GM21529 (cell line): Measurements from ENCODE around the gene YEATS2.

ENCODE experiments used
- ATAC-seq: cut with Tn5 transposase; IDR thresholded peaks from one replicate; pipeline ENCODE4 v1.9.1; 2021; ENCODE audit not compliant: unreplicated experiment

YEATS2 gene

DNA sequence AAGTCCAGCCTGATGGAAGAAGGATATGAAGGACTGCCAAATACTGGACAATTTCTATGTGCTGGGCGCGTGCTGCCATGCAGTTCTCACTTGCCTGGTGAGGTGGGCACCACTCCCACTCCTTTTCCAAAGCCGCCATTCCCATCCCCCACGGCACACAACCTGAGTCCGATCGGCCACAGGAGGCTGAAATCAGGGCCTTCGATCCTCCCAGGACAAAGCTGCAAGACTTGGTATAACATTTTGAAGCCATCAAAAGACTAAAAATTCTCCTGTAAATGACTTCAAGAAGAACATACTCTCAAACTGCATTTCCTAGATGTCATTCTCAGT, 130.9 kb downstream of the YEATS2 start:
- no peak for ATAC-seq

GRCh38 chr3:183829466-183829865, 131.9 kb downstream of the YEATS2 start:
- ATAC-seq, result no peak

- ATAC-seq, result no peak
These were observed 132.6 kb downstream of the YEATS2 start for GRCh38 chr3:183830187-183830586.

DNA sequence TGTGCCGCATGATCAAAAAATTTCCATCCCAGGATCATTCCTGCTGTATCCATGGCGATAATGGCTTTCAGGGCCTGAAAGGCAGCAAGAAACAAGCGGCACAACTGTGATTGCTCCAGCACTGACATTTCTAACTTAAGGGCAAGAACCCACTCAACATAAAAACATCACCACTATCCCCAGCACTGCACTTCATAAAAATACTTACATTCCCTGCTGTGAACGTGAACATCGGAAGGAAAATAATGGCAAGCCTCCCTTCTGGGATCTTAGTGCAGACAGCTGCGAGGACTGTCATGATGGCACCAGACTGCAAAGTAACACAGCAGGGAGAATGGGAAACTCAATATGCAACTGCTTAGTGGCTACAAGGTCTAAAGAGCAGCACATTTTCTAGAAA, 135.9 kb downstream of the YEATS2 start:
- ATAC-seq, result no peak

- no peak for ATAC-seq
These were observed 139.8 kb downstream of the YEATS2 start for GRCh38 chr3:183837390-183837789.

GRCh38 chr3:183837894-183838293, 140.3 kb downstream of the YEATS2 start:
- no peak for ATAC-seq

- ATAC-seq, result no peak
These were observed 142.2 kb downstream of the YEATS2 start for GRCh38 chr3:183839751-183840150.

DNA sequence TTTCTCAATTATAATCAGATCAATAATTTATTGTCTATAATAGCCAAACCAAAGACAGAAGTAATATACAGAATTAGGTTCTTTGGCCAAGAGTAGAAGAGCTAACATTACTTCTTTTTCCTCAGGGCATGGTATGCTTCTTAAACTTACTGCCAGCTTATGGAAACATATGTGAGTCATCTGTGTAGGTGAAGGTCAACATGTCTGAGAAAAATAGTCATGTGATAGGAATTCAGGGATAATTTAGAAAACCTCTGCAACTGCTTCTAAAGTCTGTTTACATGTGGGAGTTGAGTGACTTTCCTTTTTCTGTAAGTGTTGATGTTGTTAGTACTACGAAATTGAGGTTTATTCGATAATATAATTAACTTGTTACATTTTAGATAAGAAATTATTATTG, 147.0 kb downstream of the YEATS2 start:
- ATAC-seq, result no peak

- no peak for ATAC-seq
These were observed 147.5 kb downstream of the YEATS2 start for GRCh38 chr3:183845090-183845489.

GRCh38 chr3:183845608-183846288, 148.2 kb downstream of the YEATS2 start:
- ATAC-seq, result no peak

DNA sequence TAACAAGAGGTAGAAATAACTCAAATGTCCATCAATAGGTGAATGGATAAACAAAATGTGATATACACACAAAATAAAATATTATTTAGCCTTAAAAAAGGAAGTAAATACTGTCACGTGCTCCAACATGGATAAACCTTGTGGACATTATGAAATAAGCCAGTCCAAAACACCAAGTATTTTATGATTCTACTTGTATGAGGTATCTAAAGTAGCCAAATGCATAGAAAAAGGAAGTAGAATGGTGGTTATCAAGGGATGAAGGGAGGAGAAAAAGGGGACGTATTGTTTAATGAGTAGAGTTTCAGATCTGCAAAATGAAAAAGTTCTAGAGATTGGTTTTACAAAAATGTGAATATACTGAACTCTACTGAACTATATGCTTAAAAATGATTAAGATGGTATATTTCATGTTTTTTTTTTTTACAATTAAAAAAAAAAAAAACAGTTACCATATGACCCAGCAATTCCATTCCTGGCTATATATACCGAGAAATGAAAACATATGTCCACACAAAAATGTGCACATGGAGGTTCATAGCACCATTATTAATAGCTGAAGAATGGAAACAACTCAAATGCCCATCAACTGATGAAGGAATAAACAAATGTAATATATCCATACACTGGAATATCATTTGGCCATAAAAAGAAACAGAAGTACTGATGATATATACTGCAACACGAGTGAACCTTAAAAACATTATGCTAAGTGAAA, 156.9 kb downstream of the YEATS2 start:
- ATAC-seq, result no peak

DNA sequence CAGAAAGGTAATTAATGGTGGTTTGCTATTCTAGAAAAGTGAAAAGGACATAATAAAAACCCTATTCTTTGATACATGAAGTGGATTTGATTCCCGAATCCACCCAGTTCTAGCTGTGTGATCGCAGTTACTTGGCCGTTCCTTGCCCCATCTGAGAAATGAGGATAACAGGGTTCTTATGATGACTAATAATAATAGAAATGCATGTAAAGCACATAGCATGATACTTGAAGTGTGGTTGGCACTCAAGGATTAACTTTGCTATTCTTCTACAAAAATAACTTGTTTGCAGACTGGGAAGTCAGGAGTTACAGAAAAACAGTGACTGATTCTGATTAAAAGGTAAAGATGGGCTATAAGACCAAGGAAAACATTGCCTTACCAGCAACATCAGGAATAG, 160.3 kb downstream of the YEATS2 start:
- ATAC-seq, result no peak
